Epithelial cell of prostate (primary cell): ENCODE measurements around the gene BTBD10.

ENCODE experiments used
- DNase-seq: peaks from one replicate; pipeline ENCODE4 v3.0.0-alpha.2; 2011; ENCODE audit warnings: low read depth, low spot score
- H3K27ac ChIP-seq: fragments of 450-650 bp; 2 replicates; pipeline ENCODE4 v1.5.1; 2017; ENCODE audit warnings: mild to moderate bottlenecking

The BTBD10 gene

GRCh38 chr11:13376838-13377237 is 86.2 kb downstream of the BTBD10 start:
- H3K27ac ChIP-seq: no peak overlapping the region
- DNase-seq: no peak

GRCh38 chr11:13376402-13376801 is 86.6 kb downstream of the BTBD10 start:
- DNase-seq: no peak

GRCh38 chr11:13375798-13376197 is 87.2 kb downstream of the BTBD10 start:
- H3K27ac ChIP-seq: no peak overlapping the region
- no peak for DNase-seq

More at GRCh38 chr11:13376402-13376801, 86.6 kb downstream of the BTBD10 start:
- no peak overlapping the region for H3K27ac ChIP-seq

GRCh38 chr11:13373216-13373615 is 89.8 kb downstream of the BTBD10 start:
- no peak overlapping the region for H3K27ac ChIP-seq
- no peak for DNase-seq

GRCh38 chr11:13368041-13368446 is 95.0 kb downstream of the BTBD10 start:
- peak overlapping the region; percentile 11 for H3K27ac ChIP-seq
- no peak for DNase-seq

- DNase-seq: no peak
- H3K27ac ChIP-seq: no peak overlapping the region
Measured at GRCh38 chr11:13367115-13367514, 95.9 kb downstream of the BTBD10 start.

- no peak for DNase-seq
Measured at GRCh38 chr11:13366266-13367026, 96.6 kb downstream of the BTBD10 start.

GRCh38 chr11:13364388-13364787 is 98.6 kb downstream of the BTBD10 start:
- DNase-seq: no peak
- H3K27ac ChIP-seq: no peak overlapping the region

More at GRCh38 chr11:13366266-13367026, 96.6 kb downstream of the BTBD10 start:
- H3K27ac ChIP-seq: no peak overlapping the region

GRCh38 chr11:13362596-13363109 is 100.4 kb downstream of the BTBD10 start:
- no peak overlapping the region for H3K27ac ChIP-seq
- no peak for DNase-seq

GRCh38 chr11:13358596-13359270 is 104.3 kb downstream of the BTBD10 start:
- no peak overlapping the region for H3K27ac ChIP-seq
- DNase-seq: no peak

- no peak for DNase-seq
- H3K27ac ChIP-seq: no peak overlapping the region
Measured at GRCh38 chr11:13357232-13357631, 105.8 kb downstream of the BTBD10 start.

GRCh38 chr11:13355191-13355590 is 107.8 kb downstream of the BTBD10 start:
- no peak for DNase-seq
- H3K27ac ChIP-seq: no peak overlapping the region

GRCh38 chr11:13354335-13354734 is 108.7 kb downstream of the BTBD10 start:
- DNase-seq: no peak
- no peak overlapping the region for H3K27ac ChIP-seq

GRCh38 chr11:13352711-13353110 is 110.3 kb downstream of the BTBD10 start:
- DNase-seq: no peak
- no peak overlapping the region for H3K27ac ChIP-seq

GRCh38 chr11:13349581-13349980 is 113.4 kb downstream of the BTBD10 start:
- H3K27ac ChIP-seq: no peak overlapping the region
- no peak for DNase-seq

- DNase-seq: no peak
- H3K27ac ChIP-seq: no peak overlapping the region
Measured at GRCh38 chr11:13349046-13349445, 114.0 kb downstream of the BTBD10 start.

GRCh38 chr11:13348305-13348704 is 114.7 kb downstream of the BTBD10 start:
- no peak overlapping the region for H3K27ac ChIP-seq
- no peak for DNase-seq

GRCh38 chr11:13347901-13348300 is 115.1 kb downstream of the BTBD10 start:
- DNase-seq: no peak
- H3K27ac ChIP-seq: no peak overlapping the region

GRCh38 chr11:13346470-13346869 is 116.6 kb downstream of the BTBD10 start:
- no peak overlapping the region for H3K27ac ChIP-seq
- DNase-seq: no peak

GRCh38 chr11:13344818-13345217 is 118.2 kb downstream of the BTBD10 start:
- H3K27ac ChIP-seq: no peak overlapping the region
- DNase-seq: no peak

GRCh38 chr11:13343931-13344717 is 118.9 kb downstream of the BTBD10 start:
- H3K27ac ChIP-seq: no peak overlapping the region
- no peak for DNase-seq
